Lower leg skin (tissue), 4 donors: Measurements from ENCODE around the gene STK25. TPM values are rescaled to one million over a fixed set of nuclear protein-coding genes. Genes with fewer than 3 reads are reported as not detected.

ENCODE experiments used
- DNase-seq, 2 donors: peaks; one replicate each; pipeline ENCODE4 v3.0.0-alpha.2; 2019; ENCODE audit warnings: low spot score in 2 of 2
- H3K4me3 ChIP-seq: fragments of 200-600 bp; sonication (generic); 2 replicates; pipeline ENCODE4 v1.5.1; 2017; ENCODE audit warnings: mild to moderate bottlenecking, low read depth; ENCODE audit not compliant: poor library complexity, severe bottlenecking
- POLR2A ChIP-seq, 2 donors: fragments of 450-650 bp; IDR thresholded peaks; one replicate each; pipeline ENCODE4 v1.6.1; 2016 to 2017; ENCODE audit warnings: antibody characterized with exemption in 2 of 2, mild to moderate bottlenecking in 1 of 2, moderate library complexity in 1 of 2
- WGBS, 2 donors: methylation state at CpG; one replicate each; pipeline ENCODE4 v1.1.5; 2018; 5-methylcytosine and 5-hydroxymethylcytosine counted together
- intact Hi-C: fragments of 100-400 bp; cut with DNase I; formaldehyde crosslinking; loops from one replicate; pipeline ENCODE4 v1.15.0; 2023; ENCODE audit warnings: low total_unique reads
- total RNA-seq, 4 donors: library from RNA; depleted of rRNA; stranded (reverse); fragments of >200 nt; gene quantifications; one replicate each; pipeline ENCODE4 v1.1.0, GENCODE V29; 2016
- TF ChIP-seq, protein P1 (sequence below), 3 donors: fragments of 450-650 bp; IDR thresholded peaks; one replicate each; pipeline ENCODE4 v1.5.1; 2016; ENCODE audit warnings: antibody characterized with exemption in 3 of 3, mild to moderate bottlenecking in 3 of 3, moderate library complexity in 2 of 3

Gene STK25
- total RNA-seq, 4 donors from 2014 or later: 137 to 315 (median 188) TPM

DNA sequence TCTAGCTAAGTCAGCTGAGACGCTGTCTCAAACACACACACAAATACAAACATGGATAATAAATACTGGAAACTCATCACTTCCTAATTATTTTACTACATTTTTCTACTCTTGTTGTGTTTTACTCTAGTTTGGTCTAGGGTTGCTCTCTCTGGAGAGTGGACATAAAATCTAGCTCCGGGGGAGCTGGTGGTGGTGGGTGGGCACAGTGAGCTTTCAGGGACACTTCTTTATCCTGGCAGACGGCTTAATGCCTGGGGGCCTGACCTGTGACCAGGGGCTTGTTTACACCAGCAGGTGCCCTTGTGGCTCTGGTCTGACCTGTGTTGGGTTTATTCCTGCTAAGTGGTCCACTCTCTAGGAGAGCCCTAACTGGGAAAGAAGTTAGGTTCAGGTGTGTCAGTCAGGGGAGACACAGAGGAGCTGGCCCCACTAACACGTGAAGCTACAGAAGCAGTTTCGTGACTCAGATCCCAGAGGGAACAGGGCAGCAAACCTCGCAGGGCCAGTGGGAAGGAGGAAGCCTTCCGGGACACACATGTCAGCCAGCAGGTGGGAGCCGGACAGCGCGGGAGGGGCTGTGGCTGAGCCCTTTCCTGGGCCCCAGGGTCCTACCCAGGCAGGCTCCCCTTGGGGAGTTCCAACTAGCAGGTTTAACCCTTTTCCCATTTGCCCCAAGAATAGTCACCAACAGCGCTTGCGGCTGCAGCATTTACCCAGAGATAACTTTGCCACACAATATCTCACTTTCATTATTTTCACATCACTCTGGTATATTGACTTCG lies 27.7 kb upstream of the STK25 start:
- no peak overlapping the region for H3K4me3 ChIP-seq
- intact Hi-C loops: no loop called here
- TF ChIP-seq, protein P1, sequence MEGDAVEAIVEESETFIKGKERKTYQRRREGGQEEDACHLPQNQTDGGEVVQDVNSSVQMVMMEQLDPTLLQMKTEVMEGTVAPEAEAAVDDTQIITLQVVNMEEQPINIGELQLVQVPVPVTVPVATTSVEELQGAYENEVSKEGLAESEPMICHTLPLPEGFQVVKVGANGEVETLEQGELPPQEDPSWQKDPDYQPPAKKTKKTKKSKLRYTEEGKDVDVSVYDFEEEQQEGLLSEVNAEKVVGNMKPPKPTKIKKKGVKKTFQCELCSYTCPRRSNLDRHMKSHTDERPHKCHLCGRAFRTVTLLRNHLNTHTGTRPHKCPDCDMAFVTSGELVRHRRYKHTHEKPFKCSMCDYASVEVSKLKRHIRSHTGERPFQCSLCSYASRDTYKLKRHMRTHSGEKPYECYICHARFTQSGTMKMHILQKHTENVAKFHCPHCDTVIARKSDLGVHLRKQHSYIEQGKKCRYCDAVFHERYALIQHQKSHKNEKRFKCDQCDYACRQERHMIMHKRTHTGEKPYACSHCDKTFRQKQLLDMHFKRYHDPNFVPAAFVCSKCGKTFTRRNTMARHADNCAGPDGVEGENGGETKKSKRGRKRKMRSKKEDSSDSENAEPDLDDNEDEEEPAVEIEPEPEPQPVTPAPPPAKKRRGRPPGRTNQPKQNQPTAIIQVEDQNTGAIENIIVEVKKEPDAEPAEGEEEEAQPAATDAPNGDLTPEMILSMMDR (IDR thresholded peaks at IDR 0.05): no peak
- no peak for TF ChIP-seq POLR2A (IDR thresholded peaks at IDR 0.05)
- DNase-seq: no peak
- 61 to 63% methylated on average over 13 of the region's 13 CpGs for WGBS, 2 donors

DNA sequence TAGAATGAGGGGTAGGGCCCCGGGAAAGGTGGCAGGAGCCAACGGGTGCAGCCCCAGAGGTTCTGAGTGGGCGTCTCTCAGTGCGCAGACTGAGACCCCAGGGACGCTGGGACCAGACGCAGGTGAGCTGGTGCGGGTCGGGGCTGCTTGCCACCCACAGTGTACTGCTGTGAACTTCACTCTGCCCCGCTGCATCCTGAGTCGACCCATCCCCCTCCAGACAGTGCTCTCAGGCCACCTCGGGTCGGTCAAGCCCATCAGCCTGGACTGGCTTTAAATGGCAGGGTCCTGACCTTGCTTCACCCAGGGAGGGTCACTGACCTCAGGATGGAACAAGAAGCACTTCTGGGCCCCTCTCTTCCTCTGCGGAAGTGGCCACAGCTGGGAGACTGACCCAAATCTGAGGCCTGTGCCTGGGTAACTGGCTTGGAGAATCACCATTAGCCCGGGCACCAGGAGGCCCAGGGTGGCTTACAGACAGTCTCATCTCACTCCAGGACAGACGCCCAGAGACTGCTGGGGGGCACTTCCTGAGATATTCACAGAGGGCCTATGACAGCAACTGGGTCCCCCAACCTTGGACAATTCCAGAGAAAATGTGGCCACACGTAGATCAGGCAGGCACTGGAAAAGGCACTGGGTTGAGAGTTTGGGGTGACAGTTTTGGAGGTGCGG lies 26.5 kb upstream of the STK25 start:
- no peak overlapping the region for H3K4me3 ChIP-seq
- DNase-seq: no peak
- 80 to 84% methylated on average over 16 to 17 of the region's 17 CpGs for WGBS, 2 donors
- intact Hi-C loops: no loop called here
- no peak for TF ChIP-seq POLR2A (IDR thresholded peaks at IDR 0.05)
- TF ChIP-seq, protein P1 (IDR thresholded peaks at IDR 0.05): no peak

DNA sequence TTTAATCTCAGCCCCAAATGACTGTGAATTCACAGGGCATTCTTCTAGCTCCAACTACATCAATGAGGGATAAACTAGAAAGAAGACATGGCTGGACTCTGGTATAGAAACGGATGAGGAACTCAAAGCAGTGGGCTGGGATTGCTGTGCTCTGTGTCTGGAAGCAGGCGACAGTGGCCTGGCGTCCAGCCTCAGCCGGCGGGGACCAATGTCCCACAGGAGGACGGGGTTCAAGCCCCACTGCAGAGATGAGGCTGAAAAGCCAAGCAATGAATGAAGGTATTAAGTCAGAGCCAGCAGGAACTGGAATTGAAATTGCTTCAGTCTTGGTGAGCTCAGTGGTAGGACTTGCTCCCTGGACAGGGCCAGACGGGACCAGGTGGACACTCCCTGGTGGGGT lies 25.9 kb upstream of the STK25 start:
- intact Hi-C loops: no loop called here
- no peak overlapping the region for H3K4me3 ChIP-seq
- TF ChIP-seq, protein P1 (IDR thresholded peaks at IDR 0.05): no peak
- no peak for TF ChIP-seq POLR2A (IDR thresholded peaks at IDR 0.05)
- no peak for DNase-seq
- WGBS, 2 donors: 88 to 91% methylated on average over 7 of the region's 7 CpGs

DNA sequence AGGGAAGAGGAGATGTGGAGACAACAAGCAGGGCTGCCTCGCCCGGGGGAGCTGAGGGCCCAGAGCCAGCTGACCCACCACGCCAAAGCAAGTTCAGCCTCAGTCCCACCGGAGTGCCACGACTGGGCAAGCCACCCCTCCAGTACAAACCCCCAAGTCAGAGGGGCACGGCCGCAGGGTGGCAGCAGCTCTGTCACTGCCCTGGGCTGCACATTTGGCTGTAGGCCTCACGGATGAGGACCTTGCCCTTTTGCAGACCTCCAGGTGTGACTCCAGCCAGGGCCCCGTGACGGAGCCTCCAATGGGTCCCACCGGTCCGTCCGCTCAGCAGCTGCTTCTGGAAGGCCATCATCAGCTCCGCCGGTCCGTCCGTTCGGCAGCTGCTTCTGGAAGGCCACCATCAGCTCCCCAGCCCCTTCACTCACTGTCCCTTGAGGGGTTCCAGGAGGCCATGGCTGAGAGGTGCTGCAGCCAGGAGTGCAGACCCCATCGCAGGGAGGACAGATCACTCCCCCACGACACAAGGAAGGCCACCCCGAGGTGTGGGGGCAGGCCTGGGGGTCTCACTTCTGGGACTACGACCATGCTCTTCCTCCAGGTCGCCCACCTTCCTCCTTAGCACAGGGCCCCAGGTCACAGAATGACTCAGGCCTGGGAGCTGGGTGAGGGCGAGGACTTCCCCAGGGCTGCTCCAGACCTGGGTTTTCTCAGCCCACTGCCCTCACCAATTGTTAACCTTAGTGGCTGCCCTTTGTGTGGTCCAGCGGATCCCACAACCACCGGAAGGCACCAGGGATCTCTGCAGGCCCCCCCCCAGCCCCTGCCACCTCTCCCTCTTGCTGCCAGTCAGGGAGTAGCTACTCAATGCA lies 24.6 kb upstream of the STK25 start:
- WGBS, 2 donors: 87 to 91% methylated on average over 23 of the region's 26 CpGs
- no peak overlapping the region for H3K4me3 ChIP-seq
- DNase-seq: no peak
- TF ChIP-seq, protein P1 (IDR thresholded peaks at IDR 0.05): no peak
- TF ChIP-seq POLR2A (IDR thresholded peaks at IDR 0.05): no peak
- intact Hi-C loops: no loop called here

DNA sequence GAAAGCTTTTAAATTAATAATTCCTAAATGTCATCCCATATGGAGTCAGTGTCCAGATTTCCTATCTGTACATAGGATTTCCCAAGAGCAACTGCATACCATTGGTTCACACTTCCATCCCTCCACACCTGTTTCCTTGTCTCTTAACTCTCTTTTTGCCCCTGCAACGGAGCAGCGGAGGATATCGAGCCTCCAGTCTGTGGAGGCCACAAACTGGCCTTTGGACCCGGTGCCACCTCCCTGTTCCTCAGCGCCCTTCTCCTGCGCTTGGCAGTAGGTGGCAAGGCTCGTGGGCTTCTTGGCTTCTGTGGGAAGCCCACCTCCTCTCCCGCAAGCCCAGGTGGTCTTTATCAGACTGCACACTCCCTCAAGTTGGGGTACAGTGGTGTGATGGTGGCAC lies 23.8 kb upstream of the STK25 start:
- WGBS, 2 donors: 92 to 98% methylated on average over 8 of the region's 8 CpGs
- intact Hi-C loops: no loop called here

More for the DNA sequence above, 23.8 kb upstream of the STK25 start:
- DNase-seq: no peak
- H3K4me3 ChIP-seq: no peak overlapping the region
- TF ChIP-seq, protein P1 (IDR thresholded peaks at IDR 0.05): no peak
- TF ChIP-seq POLR2A (IDR thresholded peaks at IDR 0.05): no peak
